ENCODE measurements around the gene SNX20. TPM values are rescaled to one million over a fixed set of nuclear protein-coding genes. Genes with fewer than 3 reads are reported as not detected.
A peak's percentile ranks its signal among the peaks of the same experiment; 100 is the strongest.

SNX20 gene
- total and polyA plus RNA-seq, 2 of the 13 experiments (the other 11 are each of a cell fraction or from before 2014, with no cell fraction given): not detected

DNA sequence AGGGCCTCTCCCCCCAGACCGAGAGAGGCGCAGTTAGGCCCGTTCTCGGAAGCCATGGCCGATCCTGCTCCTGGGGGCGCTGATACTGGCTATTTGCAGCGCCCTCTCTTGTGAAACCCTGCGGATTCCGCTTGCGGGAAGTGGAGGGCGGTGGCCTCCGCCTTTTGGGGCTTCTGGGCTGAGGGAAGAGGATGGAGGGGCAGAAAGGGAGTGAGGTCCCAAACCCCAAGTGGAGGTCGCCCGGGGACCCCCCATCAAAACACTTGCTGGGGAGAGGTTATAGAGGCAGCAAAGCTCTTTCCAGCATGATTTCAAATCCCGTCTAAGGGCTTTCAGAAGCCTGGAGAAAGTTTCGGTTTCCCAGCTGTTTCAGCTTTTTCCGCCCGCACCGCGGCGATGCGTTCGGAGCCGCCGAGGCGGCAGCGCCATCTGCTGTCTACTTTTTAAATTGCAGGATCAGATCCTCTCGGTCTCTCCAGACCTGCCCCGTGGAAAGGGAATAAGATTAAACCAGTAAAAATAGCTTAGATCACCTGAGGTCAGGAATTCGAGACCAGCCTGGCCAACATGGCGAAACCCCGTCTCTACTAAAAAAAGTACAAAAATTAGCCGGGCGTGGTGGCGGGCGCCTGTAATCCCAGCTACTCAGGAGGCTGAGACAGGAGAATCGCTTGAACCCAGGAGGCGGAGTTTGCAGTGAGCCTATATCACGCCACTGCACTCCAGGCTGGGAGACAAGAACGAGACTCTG lies 15.8 kb downstream of the SNX20 start (continued):
- TF ChIP-seq, protein P1, sequence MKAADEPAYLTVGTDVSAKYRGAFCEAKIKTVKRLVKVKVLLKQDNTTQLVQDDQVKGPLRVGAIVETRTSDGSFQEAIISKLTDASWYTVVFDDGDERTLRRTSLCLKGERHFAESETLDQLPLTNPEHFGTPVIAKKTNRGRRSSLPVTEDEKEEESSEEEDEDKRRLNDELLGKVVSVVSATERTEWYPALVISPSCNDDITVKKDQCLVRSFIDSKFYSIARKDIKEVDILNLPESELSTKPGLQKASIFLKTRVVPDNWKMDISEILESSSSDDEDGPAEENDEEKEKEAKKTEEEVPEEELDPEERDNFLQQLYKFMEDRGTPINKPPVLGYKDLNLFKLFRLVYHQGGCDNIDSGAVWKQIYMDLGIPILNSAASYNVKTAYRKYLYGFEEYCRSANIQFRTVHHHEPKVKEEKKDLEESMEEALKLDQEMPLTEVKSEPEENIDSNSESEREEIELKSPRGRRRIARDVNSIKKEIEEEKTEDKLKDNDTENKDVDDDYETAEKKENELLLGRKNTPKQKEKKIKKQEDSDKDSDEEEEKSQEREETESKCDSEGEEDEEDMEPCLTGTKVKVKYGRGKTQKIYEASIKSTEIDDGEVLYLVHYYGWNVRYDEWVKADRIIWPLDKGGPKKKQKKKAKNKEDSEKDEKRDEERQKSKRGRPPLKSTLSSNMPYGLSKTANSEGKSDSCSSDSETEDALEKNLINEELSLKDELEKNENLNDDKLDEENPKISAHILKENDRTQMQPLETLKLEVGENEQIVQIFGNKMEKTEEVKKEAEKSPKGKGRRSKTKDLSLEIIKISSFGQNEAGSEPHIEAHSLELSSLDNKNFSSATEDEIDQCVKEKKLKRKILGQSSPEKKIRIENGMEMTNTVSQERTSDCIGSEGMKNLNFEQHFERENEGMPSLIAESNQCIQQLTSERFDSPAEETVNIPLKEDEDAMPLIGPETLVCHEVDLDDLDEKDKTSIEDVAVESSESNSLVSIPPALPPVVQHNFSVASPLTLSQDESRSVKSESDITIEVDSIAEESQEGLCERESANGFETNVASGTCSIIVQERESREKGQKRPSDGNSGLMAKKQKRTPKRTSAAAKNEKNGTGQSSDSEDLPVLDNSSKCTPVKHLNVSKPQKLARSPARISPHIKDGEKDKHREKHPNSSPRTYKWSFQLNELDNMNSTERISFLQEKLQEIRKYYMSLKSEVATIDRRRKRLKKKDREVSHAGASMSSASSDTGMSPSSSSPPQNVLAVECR (CRISPR knock-in tag; IDR thresholded peaks at IDR 0.05; ENCODE audit: borderline replicate concordance): peak; percentile 25; the same call in 1 of the 2 replicates
- TF ChIP-seq, protein P2, sequence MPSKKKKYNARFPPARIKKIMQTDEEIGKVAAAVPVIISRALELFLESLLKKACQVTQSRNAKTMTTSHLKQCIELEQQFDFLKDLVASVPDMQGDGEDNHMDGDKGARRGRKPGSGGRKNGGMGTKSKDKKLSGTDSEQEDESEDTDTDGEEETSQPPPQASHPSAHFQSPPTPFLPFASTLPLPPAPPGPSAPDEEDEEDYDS (CRISPR knock-in tag; IDR thresholded peaks at IDR 0.05): 0 out of 2 replicates have a peak, but pooled peaks have one; percentile 25
- TF ChIP-seq, protein P3, sequence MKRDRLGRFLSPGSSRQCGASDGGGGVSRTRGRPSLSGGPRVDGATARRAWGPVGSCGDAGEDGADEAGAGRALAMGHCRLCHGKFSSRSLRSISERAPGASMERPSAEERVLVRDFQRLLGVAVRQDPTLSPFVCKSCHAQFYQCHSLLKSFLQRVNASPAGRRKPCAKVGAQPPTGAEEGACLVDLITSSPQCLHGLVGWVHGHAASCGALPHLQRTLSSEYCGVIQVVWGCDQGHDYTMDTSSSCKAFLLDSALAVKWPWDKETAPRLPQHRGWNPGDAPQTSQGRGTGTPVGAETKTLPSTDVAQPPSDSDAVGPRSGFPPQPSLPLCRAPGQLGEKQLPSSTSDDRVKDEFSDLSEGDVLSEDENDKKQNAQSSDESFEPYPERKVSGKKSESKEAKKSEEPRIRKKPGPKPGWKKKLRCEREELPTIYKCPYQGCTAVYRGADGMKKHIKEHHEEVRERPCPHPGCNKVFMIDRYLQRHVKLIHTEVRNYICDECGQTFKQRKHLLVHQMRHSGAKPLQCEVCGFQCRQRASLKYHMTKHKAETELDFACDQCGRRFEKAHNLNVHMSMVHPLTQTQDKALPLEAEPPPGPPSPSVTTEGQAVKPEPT (CRISPR knock-in tag; IDR thresholded peaks at IDR 0.05; ENCODE audit: low read depth): no peak
- TF ChIP-seq FOXK2 (IDR thresholded peaks at IDR 0.05) (no peak), ATAD3A (CRISPR knock-in tag; IDR thresholded peaks at IDR 0.05) (no peak), ZNF30 (CRISPR knock-in tag; IDR thresholded peaks at IDR 0.05) (no peak), RFX1 (IDR thresholded peaks at IDR 0.05) (no peak), HOXA5 (CRISPR knock-in tag; IDR thresholded peaks at IDR 0.05) (no peak), GFI1 (CRISPR knock-in tag; IDR thresholded peaks at IDR 0.05; ENCODE audit: borderline replicate concordance) (no peak), ZNF20 (CRISPR knock-in tag; IDR thresholded peaks at IDR 0.05) (0 out of 2 replicates have a peak, but pooled peaks have one; percentile 55), ZFP36L1 (CRISPR knock-in tag; IDR thresholded peaks at IDR 0.05) (no peak), HOXD1 (CRISPR knock-in tag; IDR thresholded peaks at IDR 0.05) (no peak), ZNF44 (CRISPR knock-in tag; IDR thresholded peaks at IDR 0.05) (peak; percentile 86; the same call in 1 of the 2 replicates), ZNF496 (CRISPR knock-in tag; IDR thresholded peaks at IDR 0.05; ENCODE audit: insufficient replicate concordance) (no peak)
- TF ChIP-seq, protein P4, sequence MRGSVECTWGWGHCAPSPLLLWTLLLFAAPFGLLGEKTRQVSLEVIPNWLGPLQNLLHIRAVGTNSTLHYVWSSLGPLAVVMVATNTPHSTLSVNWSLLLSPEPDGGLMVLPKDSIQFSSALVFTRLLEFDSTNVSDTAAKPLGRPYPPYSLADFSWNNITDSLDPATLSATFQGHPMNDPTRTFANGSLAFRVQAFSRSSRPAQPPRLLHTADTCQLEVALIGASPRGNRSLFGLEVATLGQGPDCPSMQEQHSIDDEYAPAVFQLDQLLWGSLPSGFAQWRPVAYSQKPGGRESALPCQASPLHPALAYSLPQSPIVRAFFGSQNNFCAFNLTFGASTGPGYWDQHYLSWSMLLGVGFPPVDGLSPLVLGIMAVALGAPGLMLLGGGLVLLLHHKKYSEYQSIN (CRISPR knock-in tag; IDR thresholded peaks at IDR 0.05; ENCODE audit: borderline replicate concordance): no peak
- TF ChIP-seq, protein P5, sequence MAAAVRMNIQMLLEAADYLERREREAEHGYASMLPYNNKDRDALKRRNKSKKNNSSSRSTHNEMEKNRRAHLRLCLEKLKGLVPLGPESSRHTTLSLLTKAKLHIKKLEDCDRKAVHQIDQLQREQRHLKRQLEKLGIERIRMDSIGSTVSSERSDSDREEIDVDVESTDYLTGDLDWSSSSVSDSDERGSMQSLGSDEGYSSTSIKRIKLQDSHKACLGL (CRISPR knock-in tag; IDR thresholded peaks at IDR 0.05): 0 out of 2 replicates have a peak, but pooled peaks have one; percentile 28

Data from HepG2 (cell line).